ENCODE results near the gene P2RY13. TPM values are rescaled to one million over a fixed set of nuclear protein-coding genes. Genes with fewer than 3 reads are reported as not detected.

P2RY13 gene
- total RNA-seq, 1 donor from 2014 or later = 3.7 TPM

- intact Hi-C loops (cut with DNase I) = no loop called here
- DNase-seq (ENCODE audit: low spot score) (no peak), ATAC-seq (peak; percentile 58)
Observed at GRCh38 chr3:151327571-151328198, 1.7 kb downstream of the P2RY13 start.

- intact Hi-C loops (cut with DNase I) = no loop called here
- ATAC-seq (no peak), DNase-seq (ENCODE audit: low spot score) (no peak)
Observed at GRCh38 chr3:151322511-151322910, 6.8 kb downstream of the P2RY13 start.

GRCh38 chr3:151321526-151321925 is 7.8 kb downstream of the P2RY13 start:
- intact Hi-C loops (cut with DNase I) = no loop called here
- DNase-seq (ENCODE audit: low spot score) = no peak
- ATAC-seq = no peak

GRCh38 chr3:151320131-151320530 is 9.2 kb downstream of the P2RY13 start:
- DNase-seq (ENCODE audit: low spot score) (no peak), ATAC-seq (no peak)
- intact Hi-C loops (cut with DNase I) = no loop called here

DNA sequence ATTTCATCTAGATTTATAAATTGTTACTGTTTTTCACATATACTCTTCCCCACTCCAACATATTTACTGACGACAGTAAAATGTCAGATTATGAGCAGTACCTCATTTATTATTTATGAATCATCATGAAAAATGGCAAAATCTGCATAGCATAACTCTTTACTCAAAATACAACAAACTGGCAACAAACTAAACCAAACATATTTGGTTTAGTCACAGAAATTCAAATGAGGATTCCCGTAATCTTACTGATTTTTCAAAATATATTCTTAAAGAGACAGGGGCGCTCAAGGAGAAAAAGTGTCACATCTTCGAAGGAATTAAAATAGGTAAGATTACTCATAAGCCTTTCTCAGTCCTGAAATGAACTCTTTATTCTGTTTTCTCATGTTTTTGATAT is 9.7 kb downstream of the P2RY13 start:
- intact Hi-C loops (cut with DNase I) = no loop called here
- ATAC-seq = no peak
- no peak for DNase-seq (ENCODE audit: low spot score)

DNA sequence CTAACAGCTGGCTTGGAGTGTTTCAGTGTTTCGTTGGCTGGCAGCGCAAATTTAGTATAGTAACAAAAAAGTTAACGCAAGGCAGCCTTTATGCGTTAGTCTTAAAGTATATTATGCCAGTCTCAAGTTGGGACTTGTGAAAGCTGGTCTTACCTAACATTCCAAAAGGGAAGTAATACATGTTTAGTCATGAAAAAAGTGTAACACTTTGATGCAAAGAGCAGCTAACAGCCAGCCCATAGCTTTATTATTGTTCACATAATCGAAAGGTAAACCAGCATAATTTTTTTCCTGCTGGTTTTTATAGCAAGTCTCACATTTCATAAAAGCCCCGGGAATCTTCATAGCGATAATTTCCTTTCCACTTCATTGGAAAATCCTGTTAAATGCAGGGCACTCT is 10.4 kb downstream of the P2RY13 start:
- no peak for ATAC-seq
- intact Hi-C loops (cut with DNase I) = no loop called here

DNA sequence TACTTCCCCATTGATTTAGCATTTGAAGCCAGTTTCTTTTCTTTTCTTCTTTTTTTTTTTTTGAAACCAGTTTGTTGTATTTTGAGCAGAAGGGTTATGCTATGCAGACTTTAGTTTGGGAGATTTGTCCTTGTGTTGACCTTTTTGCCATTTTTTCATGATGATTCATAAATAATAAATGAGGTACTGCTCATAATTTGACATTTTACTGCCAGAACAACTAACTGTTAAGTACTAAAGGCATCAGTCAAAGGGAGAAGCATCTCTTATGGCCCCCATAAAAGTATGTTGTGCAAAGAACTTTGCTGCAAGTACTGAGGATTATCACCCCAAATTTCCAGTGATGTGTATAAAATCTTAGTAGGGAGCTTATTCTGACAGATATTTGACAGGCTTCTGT is 11.0 kb downstream of the P2RY13 start:
- ATAC-seq = no peak
- intact Hi-C loops (cut with DNase I) = no loop called here
- no peak for DNase-seq (ENCODE audit: low spot score)

More for the DNA sequence above, 10.4 kb downstream of the P2RY13 start:
- no peak for DNase-seq (ENCODE audit: low spot score)

DNA sequence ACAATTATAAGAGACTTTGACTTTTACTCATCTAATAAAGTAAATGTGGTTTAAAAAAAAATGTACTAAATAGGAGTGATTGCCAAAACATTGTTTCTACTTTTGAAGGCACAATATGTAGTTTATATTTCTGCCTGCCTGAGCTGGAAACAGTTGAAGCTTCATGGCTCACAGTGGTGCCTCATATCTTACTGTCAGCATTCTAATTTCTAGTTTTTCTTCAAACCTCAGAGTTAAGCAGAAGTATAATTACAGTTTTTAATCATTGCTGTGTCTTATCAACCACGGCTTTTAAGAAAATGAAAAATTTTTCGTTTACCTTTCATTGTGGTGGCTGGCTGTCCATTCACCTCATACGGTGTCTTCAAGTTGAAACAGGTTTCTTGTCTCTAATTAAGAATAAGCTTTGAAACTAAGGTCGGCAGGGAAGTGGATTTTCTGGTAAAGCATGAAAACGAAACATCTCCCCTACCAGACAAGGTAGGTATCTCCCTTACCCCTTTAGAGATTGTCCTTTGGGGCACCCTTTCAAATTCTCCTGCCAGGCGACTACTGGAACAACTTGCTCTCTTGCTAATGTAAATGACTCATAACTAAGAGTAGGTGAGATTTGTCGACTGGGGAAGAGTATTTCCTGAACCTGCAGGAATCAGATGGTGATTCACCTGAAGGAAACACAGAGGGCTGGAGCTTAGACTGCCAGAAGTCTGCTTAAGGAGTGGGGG is 12.9 kb downstream of the P2RY13 start, which contains the start of gene GPR87:
Gene GPR87, minus strand, starts transcription at position 554 of the 725 bp plus-strand sequence. CDS start 16,720 bp downstream, outside the sequence.
- intact Hi-C loops (cut with DNase I) = no loop called here
- ATAC-seq (no peak), DNase-seq (ENCODE audit: low spot score) (no peak)

GRCh38 chr3:151315846-151316245 is 13.5 kb downstream of the P2RY13 start:
- ATAC-seq (no peak), DNase-seq (ENCODE audit: low spot score) (no peak)
- intact Hi-C loops (cut with DNase I) = no loop called here

GRCh38 chr3:151315136-151315535 is 14.2 kb downstream of the P2RY13 start:
- intact Hi-C loops (cut with DNase I) = no loop called here
- ATAC-seq (no peak), DNase-seq (ENCODE audit: low spot score) (no peak)

- intact Hi-C loops (cut with DNase I) = no loop called here
- ATAC-seq = no peak
- no peak for DNase-seq (ENCODE audit: low spot score)
Observed at GRCh38 chr3:151314593-151314992, 14.8 kb downstream of the P2RY13 start.

- ATAC-seq = no peak
- DNase-seq (ENCODE audit: low spot score) = no peak
- intact Hi-C loops (cut with DNase I) = no loop called here
Observed at GRCh38 chr3:151314137-151314536, 15.2 kb downstream of the P2RY13 start.

GRCh38 chr3:151312972-151313371 is 16.4 kb downstream of the P2RY13 start:
- DNase-seq (ENCODE audit: low spot score) (no peak), ATAC-seq (no peak)
- intact Hi-C loops (cut with DNase I) = no loop called here

GRCh38 chr3:151309566-151309965 is 19.8 kb downstream of the P2RY13 start:
- intact Hi-C loops (cut with DNase I) = no loop called here
- no peak for DNase-seq (ENCODE audit: low spot score)
- ATAC-seq = no peak

- no peak for ATAC-seq
- no peak for DNase-seq (ENCODE audit: low spot score)
Observed at GRCh38 chr3:151307583-151308488, 21.5 kb downstream of the P2RY13 start.

DNA sequence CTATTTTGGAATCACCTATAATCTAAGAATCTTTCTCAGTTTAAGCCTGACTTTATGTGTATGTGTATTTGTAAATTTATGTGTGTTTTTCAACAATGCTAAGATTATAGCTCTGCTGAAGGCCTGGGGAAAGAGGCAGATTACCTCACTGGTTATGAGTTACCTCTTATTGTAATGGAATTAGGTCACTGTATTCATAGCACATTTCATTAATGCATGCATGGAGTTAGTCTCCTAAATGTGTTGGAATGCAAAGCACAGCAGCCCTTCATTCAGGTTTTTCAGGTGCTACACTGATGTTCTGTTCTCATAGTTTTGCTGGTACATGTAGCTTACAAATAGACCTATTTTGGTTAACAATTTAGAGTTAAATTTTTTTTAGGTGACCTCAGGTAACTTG is 22.2 kb downstream of the P2RY13 start:
- DNase-seq (ENCODE audit: low spot score) (no peak), ATAC-seq (no peak)
- intact Hi-C loops (cut with DNase I) = no loop called here

More at GRCh38 chr3:151307583-151308488, 21.5 kb downstream of the P2RY13 start:
- intact Hi-C loops (cut with DNase I) = no loop called here

GRCh38 chr3:151306168-151306810 is 23.1 kb downstream of the P2RY13 start:
- intact Hi-C loops (cut with DNase I) = no loop called here
- DNase-seq (ENCODE audit: low spot score) = no peak
- ATAC-seq = no peak

GRCh38 chr3:151305775-151306151 is 23.6 kb downstream of the P2RY13 start:
- DNase-seq (ENCODE audit: low spot score) (no peak), ATAC-seq (no peak)
- intact Hi-C loops (cut with DNase I) = no loop called here

GRCh38 chr3:151305060-151305774 is 24.1 kb downstream of the P2RY13 start:
- intact Hi-C loops (cut with DNase I) = no loop called here
- peak; percentile 91 for ATAC-seq
- DNase-seq (ENCODE audit: low spot score) = peak; percentile 64
